GM19397 (cell line): ENCODE results near the gene SLC49A3.
"Not testable (repeated sequence)": the region's sequence is repeated elsewhere in the genome, so short reads cannot be mapped to it uniquely, and the experiment has no call there.

ENCODE experiments used
- ATAC-seq: cut with Tn5 transposase; IDR thresholded peaks from one replicate; pipeline ENCODE4 v1.9.1; 2021; ENCODE audit warnings: mild to moderate bottlenecking, moderate library complexity; ENCODE audit not compliant: unreplicated experiment

Gene SLC49A3

GRCh38 chr4:655464-656151 is 33.3 kb downstream of the SLC49A3 start:
- ATAC-seq, result no peak

GRCh38 chr4:654871-655463 is 34.0 kb downstream of the SLC49A3 start:
- ATAC-seq, result no peak

- no peak for ATAC-seq
These were observed 34.5 kb downstream of the SLC49A3 start for GRCh38 chr4:654503-654845.

GRCh38 chr4:653831-654502 is 35.0 kb downstream of the SLC49A3 start:
- ATAC-seq, result no peak

- no peak for ATAC-seq
These were observed 35.7 kb downstream of the SLC49A3 start for GRCh38 chr4:653080-653821.

GRCh38 chr4:651884-652642 is 36.9 kb downstream of the SLC49A3 start:
- no peak for ATAC-seq

GRCh38 chr4:650951-651883 is 37.7 kb downstream of the SLC49A3 start:
- no peak for ATAC-seq

GRCh38 chr4:650461-650860 is 38.5 kb downstream of the SLC49A3 start:
- ATAC-seq, result no peak

- no peak for ATAC-seq
These were observed 39.1 kb downstream of the SLC49A3 start for GRCh38 chr4:649751-650310.

GRCh38 chr4:649293-649625 is 39.7 kb downstream of the SLC49A3 start:
- no peak for ATAC-seq

GRCh38 chr4:648579-649292 is 40.2 kb downstream of the SLC49A3 start:
- no peak for ATAC-seq

GRCh38 chr4:647481-647880 is 41.5 kb downstream of the SLC49A3 start:
- ATAC-seq, result no peak

- no peak for ATAC-seq
These were observed 42.5 kb downstream of the SLC49A3 start for GRCh38 chr4:646460-646859.

- ATAC-seq, result not testable (repeated sequence)
These were observed 46.6 kb downstream of the SLC49A3 start for GRCh38 chr4:642366-642765.

GRCh38 chr4:637536-638280 is 51.2 kb downstream of the SLC49A3 start:
- ATAC-seq, result no peak

GRCh38 chr4:636628-637159 is 52.3 kb downstream of the SLC49A3 start:
- ATAC-seq, result no peak

- ATAC-seq, result no peak
These were observed 52.9 kb downstream of the SLC49A3 start for GRCh38 chr4:635851-636627.
